SHP77 treated with DMSO at 0.1 percent for 48 hours (cell line): ENCODE measurements around the gene F8A2.
"Not testable (repeated sequence)": the region's sequence is repeated elsewhere in the genome, so short reads cannot be mapped to it uniquely, and the experiment has no call there.

Experiments used
- DNase-seq: peaks from one replicate; lab custom pipeline; 2025; lab: John Stamatoyannopoulos, UW

The F8A2 gene

DNA sequence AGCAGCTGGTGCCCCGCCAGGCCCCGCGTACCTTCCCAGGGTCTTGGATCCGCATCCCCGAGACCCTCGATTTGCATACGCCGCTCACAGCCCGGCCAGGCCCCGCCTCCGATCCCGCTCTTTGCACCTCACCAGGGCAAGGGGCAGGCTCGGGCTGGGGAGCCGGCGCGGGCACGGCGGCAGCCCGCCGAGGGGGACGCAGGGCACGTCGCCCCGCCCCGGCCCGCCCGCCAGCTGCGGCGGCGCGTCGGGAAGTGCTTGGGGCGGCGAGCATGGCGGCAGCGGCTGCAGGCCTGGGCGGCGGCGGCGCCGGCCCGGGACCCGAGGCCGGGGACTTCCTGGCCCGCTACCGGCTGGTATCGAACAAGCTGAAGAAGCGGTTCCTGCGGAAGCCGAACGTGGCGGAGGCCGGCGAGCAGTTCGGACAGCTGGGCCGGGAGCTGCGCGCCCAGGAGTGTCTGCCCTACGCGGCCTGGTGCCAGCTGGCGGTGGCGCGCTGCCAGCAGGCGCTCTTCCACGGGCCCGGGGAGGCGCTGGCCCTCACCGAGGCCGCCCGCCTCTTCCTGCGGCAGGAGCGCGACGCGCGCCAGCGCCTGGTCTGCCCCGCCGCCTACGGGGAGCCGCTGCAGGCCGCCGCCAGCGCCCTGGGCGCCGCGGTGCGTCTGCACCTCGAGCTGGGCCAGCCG, at the start of gene F8A2:
TSS of gene F8A2 (plus strand) at position 253 of the 686 bp plus-strand sequence. CDS start at position 273, 20 bp downstream.
- DNase-seq = not testable (repeated sequence)

- DNase-seq = no peak
These were observed 48.3 kb upstream of the F8A2 start for GRCh38 chrX:155333544-155334100.

DNA sequence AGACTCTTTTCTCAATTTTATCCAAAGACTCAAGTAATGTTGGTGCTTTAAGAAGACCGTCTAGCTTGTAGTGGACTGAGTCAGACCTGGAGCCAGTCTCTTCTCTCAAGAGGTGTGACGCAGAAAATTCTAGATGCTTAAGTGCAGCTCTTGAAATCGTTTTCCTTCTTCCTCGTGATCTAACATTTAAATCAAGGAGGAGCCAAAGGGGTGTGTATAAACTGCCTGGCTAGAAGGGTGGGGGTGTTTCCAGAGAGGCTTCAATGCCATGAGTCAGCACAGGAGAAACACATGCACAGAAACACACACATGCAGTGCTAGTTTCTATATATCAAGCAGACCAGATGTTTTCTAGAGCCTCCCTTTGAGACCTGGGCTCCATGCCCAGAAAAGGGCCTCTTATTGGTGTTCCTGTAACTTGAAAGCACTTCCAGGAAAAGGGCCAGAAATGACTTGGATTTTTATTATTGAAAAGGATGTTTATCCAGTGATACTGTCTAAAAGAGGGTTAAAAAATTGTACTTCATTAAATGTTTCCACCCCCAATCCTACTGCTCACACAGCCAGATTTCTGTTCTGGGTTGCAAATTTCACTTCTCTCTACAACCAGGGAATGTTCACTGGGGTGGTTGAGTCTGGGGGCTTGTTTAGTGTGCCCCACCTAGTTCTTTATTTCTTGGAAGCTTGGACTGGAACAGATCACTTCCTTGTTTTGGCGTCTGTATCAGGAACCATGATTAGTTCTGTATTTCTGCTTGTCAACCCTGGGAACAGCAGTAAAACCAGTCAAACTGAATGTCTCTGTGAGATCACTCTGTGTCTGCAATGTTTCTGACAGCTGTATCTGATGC, 47.2 kb upstream of the F8A2 start, which contains the start of gene CLIC2:
TSS of gene CLIC2 (minus strand) at position 129 of the 851 bp plus-strand sequence. CDS start 187 bp downstream, outside the sequence.
- DNase-seq = peak; percentile 3

GRCh38 chrX:155335337-155335712, 46.6 kb upstream of the F8A2 start:
- DNase-seq = not testable (repeated sequence)

DNA sequence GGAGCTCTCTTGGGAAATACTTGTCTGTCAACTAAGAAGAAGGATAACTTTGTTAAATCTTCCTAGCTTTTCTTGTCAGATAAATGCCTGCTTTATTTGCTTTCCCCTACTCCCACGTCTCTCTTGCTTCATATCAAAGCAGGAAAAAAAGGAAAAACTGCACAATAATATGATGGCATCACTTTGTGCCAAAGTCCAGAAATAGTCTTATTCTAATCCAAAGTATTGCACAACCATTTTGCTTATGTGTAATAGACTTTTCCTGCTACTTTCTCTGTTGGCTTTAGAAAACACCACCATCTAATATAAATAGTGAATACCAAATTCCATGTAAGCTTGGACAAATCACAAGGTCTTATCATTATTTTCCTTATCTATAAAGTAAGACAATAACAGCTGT, 36.2 kb upstream of the F8A2 start:
- DNase-seq = not testable (repeated sequence)

- not testable (repeated sequence) for DNase-seq
These were observed 32.4 kb upstream of the F8A2 start for GRCh38 chrX:155349448-155349847.

DNA sequence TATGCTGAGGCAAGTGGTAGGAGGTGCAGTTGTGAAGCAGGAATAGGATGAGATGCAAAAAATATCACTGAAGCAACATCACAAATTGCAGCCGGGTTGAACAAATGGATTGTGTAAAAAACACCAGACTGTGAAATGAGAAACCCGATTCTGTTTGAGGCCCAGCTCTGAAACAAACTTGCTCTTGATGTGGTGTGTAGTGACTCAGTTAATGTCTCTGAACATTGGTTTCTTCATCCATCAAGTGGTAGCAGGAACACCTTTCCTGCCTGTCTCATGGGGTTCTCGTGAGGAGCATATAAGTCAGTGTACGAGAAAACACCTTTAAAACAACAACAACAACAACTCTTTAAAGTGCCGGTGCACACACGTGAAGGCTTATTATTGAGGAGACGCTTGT, 18.2 kb upstream of the F8A2 start:
- not testable (repeated sequence) for DNase-seq

GRCh38 chrX:155373777-155374458, 8.0 kb upstream of the F8A2 start:
- DNase-seq = not testable (repeated sequence)

DNA sequence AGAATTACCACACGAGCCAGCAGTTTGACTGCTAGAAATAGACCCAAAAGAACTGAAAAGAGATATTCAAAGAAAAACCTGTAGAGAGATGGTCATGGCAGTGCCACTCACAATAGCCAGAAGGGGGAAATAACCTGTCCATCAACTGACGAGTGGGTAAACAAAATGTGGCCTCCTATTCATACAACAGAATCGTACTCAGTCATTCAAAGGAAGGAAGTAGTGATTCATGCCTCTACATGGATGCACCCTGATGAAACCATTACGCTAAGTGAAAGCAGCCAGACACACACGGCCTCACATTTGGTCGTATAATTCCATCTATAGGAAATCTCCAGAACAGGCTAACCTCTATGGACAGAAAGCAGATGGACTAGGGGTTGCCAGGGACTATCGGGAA, 2.1 kb upstream of the F8A2 start:
- not testable (repeated sequence) for DNase-seq

- DNase-seq = not testable (repeated sequence)
These were observed 653 bp downstream of the F8A2 start for GRCh38 chrX:155382529-155382967.

DNA sequence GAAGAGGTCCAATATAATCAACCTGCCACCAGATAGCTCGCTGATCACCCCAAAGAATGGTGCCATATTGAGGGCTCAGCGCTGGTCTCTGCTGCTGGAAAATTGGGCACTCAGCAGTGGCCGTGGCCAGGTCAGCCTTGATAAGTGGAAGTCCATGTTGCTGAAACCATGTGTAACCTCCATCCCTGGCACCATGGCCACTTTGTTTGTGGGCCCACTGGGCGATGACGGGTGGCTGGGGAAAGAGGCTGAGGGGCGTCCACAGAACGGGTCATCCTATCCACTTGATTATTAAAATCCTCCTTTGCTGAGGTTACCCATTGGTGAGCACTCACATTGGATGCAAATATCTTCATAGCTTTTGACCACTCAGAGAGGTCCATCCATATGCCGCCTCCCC, 7.7 kb downstream of the F8A2 start:
- no peak for DNase-seq

GRCh38 chrX:155394747-155395276, 12.9 kb downstream of the F8A2 start:
- not testable (repeated sequence) for DNase-seq

DNA sequence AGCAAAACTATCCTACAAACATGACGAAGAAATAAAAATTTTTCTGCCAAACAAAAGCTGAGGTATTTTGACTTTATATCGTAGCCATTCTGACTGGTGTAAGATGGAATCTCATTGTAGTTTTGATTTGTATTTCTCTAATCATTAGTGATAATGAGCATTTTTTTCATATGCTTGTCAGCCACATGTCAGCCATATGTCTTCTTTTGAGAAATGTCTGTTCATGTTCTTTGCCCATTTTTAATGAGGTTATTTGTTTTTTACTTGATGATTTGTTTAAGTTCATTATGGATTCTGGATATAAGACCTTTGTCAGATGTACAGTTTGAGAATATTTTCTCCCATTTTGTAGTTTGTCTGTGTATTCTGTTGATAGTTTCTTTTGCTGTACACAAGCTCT, 24.5 kb downstream of the F8A2 start:
- no peak for DNase-seq

GRCh38 chrX:155417769-155418168, 35.9 kb downstream of the F8A2 start:
- no peak for DNase-seq
